Prostate gland (tissue), 2 donors: ENCODE data around the gene SHOC2.

Experiments
- CTCF ChIP-seq, 4 experiments: fragments of 200-600 bp in 2 of 4; fragments of 450-650 bp in 2 of 4; sonication (generic) in 2 of 4; IDR thresholded peaks; 1 replicate in 3 of 4; 2 replicates in 1 of 4; pipeline ENCODE4 v1.5.1; 2016 to 2019; ENCODE audit warnings: antibody characterized with exemption in 4 of 4, mild to moderate bottlenecking in 2 of 4, moderate library complexity in 2 of 4
- POLR2A ChIP-seq: fragments of 450-650 bp; IDR thresholded peaks from one replicate; pipeline ENCODE4 v1.6.1; 2016; ENCODE audit warnings: antibody characterized with exemption, mild to moderate bottlenecking

- no peak for TF ChIP-seq CTCF (IDR thresholded peaks at IDR 0.05)
- TF ChIP-seq POLR2A = no peak
These were observed 38.2 kb upstream of the SHOC2 start for GRCh38 chr10:110881247-110881646.
